Measurements from ENCODE around the gene NEK1. TPM values are rescaled to one million over a fixed set of nuclear protein-coding genes. Genes with fewer than 3 reads are reported as not detected.

Gene NEK1
- total RNA-seq, 1 experiment from 2014 or later = 12.3 TPM

- Histone ChIP-seq H3K79me2 (ENCODE audit: insufficient read depth, low read length) (no peaks in the 10 kb centered on the region), H3K4ac (ENCODE audit: low read depth, low read length) (no peak overlapping the region), H2BK20ac (ENCODE audit: low read depth, low read length, poor library complexity, severe bottlenecking) (no peak overlapping the region), H3K23me2 (ENCODE audit: insufficient read length, low read depth, low read length, poor library complexity, severe bottlenecking) (peaks cover 2% of the 10 kb centered on the region), H3K56ac (ENCODE audit: insufficient read length, low read depth, low read length) (no peak overlapping the region), H4K5ac (ENCODE audit: insufficient read length, low read depth, low read length) (no peak overlapping the region), H2BK15ac (ENCODE audit: low read depth, low read length) (no peak overlapping the region), H3K27ac (ENCODE audit: insufficient read length, low read depth, low read length) (no peak overlapping the region), H3K18ac (ENCODE audit: insufficient read length, low read depth, low read length) (no peak overlapping the region), H2AFZ (ENCODE audit: low read length) (no peak overlapping the region), H3K23ac (ENCODE audit: insufficient read length, low read depth, low read length) (no peak overlapping the region), H3K79me1 (ENCODE audit: insufficient read depth, low read depth, low read length, poor library complexity, severe bottlenecking) (no peaks in the 10 kb centered on the region), H3K27me3 (ENCODE audit: insufficient read depth, low read length) (no peaks in the 10 kb centered on the region), H3K4me1 (ENCODE audit: insufficient read depth, low read length) (no peaks in the 10 kb centered on the region), H4K20me1 (ENCODE audit: control insufficient read depth, insufficient read depth, insufficient read length) (no peaks in the 10 kb centered on the region), H4K91ac (ENCODE audit: insufficient read length, low read depth, low read length) (no peak overlapping the region), H2BK120ac (ENCODE audit: low read depth, low read length, poor library complexity, severe bottlenecking) (no peak overlapping the region), H2BK5ac (ENCODE audit: insufficient read length, low read length) (no peak overlapping the region), H3T11ph (ENCODE audit: low read length) (no peak overlapping the region), H2BK12ac (ENCODE audit: insufficient read length, low read depth, low read length) (no peak overlapping the region), H3K9me3 (ENCODE audit: control insufficient read depth, low read depth, low read length) (no peaks in the 10 kb centered on the region), H4K8ac (replicated peaks; ENCODE audit: insufficient read length, low read depth, low read length) (no peak overlapping the region), H3K9ac (ENCODE audit: extremely low read depth, insufficient read length, low read length) (no peak overlapping the region), H3K4me2 (ENCODE audit: insufficient read depth, insufficient read length, low read length) (no peak overlapping the region), H3K14ac (ENCODE audit: insufficient read depth, low read length) (no peak overlapping the region), H2AK5ac (ENCODE audit: insufficient read length, low read length) (no peak overlapping the region)
- H3K4me3 Mint-ChIP-seq = no peak overlapping the region
- peaks cover 21 to 30% of the 10 kb centered on the region in 2 experiments for H3K4me1 Mint-ChIP-seq
- no peaks in the 10 kb centered on the region for H3K27me3 Mint-ChIP-seq (ENCODE audit: low read depth)
- no peaks in the 10 kb centered on the region for H3K9me3 Mint-ChIP-seq
- no peak for TF ChIP-seq CTCF (conservative IDR thresholded peaks at IDR 0.05)
- no peak for DNase-seq
- no CpG with 5 or more reads among the region's 2 CpGs for WGBS (ENCODE audit: extremely low coverage, insufficient read length, low lambda C conversion rate)
- no peak overlapping the region for H3K27ac Mint-ChIP-seq
- H3K36me3 Mint-ChIP-seq (ENCODE audit: insufficient read depth in 1 of 3, low read depth in 3 of 3) = peaks cover 0 to 6% (median 4%) of the 10 kb centered on the region in 3 experiments; a peak in 4 of 7 replicates
Measured at GRCh38 chr4:169658196-169658595, 45.8 kb upstream of the NEK1 start.

Data from H9 (cell line).